ENCODE measurements around the gene CLCA2. TPM values are rescaled to one million over a fixed set of nuclear protein-coding genes. Genes with fewer than 3 reads are reported as not detected.
"Not testable (repeated sequence)": the region's sequence is repeated elsewhere in the genome, so short reads cannot be mapped to it uniquely, and the experiment has no call there.

CLCA2 gene
- total RNA-seq, 2 experiments from 2014 or later, result not detected

GRCh38 chr1:86487811-86488141 is 63.8 kb downstream of the CLCA2 start:
- H3K27me3 Mint-ChIP-seq, result peaks cover 12% of the 10 kb centered on the region
- POLR2A ChIA-PET, result no interaction called here
- no peaks in the 10 kb centered on the region for H3K36me3 Mint-ChIP-seq (ENCODE audit: low read depth)
- no peaks in the 10 kb centered on the region for H3K4me1 Mint-ChIP-seq
- no peaks in the 10 kb centered on the region for H3K9me3 Mint-ChIP-seq
- DNase-seq, result no peak
- H3K27ac Mint-ChIP-seq, result no peak overlapping the region
- CTCF ChIA-PET, result interaction anchor here (0.7 to 2.3 kb wide), 3 partner anchors 11 to 126 kb away, joined by 3 to 8 read pairs (median 4); no protein-coding TSS in a partner anchor
- H3K4me3 Mint-ChIP-seq, result no peak overlapping the region

GRCh38 chr1:86489242-86489878 is 65.4 kb downstream of the CLCA2 start:
- H3K27me3 Mint-ChIP-seq, result peaks cover 12% of the 10 kb centered on the region
- no peak overlapping the region for H3K27ac Mint-ChIP-seq
- ChIA-PET POLR2A (no interaction called here), CTCF (interaction anchor here (1.3 to 1.6 kb wide), 3 partner anchors 10 to 13 kb away, joined by 3 to 5 read pairs (median 4); no protein-coding TSS in a partner anchor)
- H3K9me3 Mint-ChIP-seq, result no peaks in the 10 kb centered on the region
- H3K4me1 Mint-ChIP-seq, result no peaks in the 10 kb centered on the region
- no peak overlapping the region for H3K4me3 Mint-ChIP-seq
- DNase-seq, result no peak
- H3K36me3 Mint-ChIP-seq (ENCODE audit: low read depth), result no peaks in the 10 kb centered on the region

GRCh38 chr1:86491171-86491950 is 67.4 kb downstream of the CLCA2 start:
- ChIA-PET POLR2A (no interaction called here), CTCF (interaction anchor here (0.8 to 1.0 kb wide), 2 partner anchors 9 to 18 kb away, joined by 3 to 4 read pairs; no protein-coding TSS in a partner anchor)
- Mint-ChIP-seq H3K27me3 (peaks cover 11% of the 10 kb centered on the region), H3K4me3 (no peak overlapping the region), H3K27ac (no peak overlapping the region), H3K9me3 (no peaks in the 10 kb centered on the region), H3K4me1 (no peaks in the 10 kb centered on the region), H3K36me3 (ENCODE audit: low read depth) (no peaks in the 10 kb centered on the region)
- DNase-seq, result no peak

DNA sequence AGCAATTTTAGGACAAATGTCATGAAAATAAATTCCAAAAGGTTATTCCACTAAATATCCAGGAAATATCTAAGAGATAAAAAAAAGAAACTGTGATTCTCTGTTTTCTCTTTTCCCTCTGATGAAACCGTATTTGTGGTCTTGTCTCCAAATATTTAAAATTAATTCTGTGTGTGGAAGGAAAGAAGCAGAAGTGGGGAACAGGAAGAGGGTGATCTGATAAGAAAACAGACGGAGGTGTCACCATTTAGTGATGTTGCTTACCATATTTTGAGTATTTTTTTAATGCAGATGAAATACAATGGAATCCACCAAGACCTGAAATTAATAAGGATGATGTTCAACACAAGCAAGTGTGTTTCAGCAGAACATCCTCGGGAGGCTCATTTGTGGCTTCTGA is 74.3 kb downstream of the CLCA2 start:
- Mint-ChIP-seq H3K9me3 (no peaks in the 10 kb centered on the region), H3K36me3 (ENCODE audit: low read depth) (no peaks in the 10 kb centered on the region), H3K27me3 (peaks cover 7% of the 10 kb centered on the region), H3K4me3 (no peak overlapping the region), H3K27ac (no peak overlapping the region), H3K4me1 (peaks cover 12% of the 10 kb centered on the region)
- CTCF ChIA-PET, result interaction anchor here (1.1 to 1.5 kb wide), 6 partner anchors 8 to 130 kb away, joined by 3 to 7 read pairs (median 4); no protein-coding TSS in a partner anchor
- POLR2A ChIA-PET, result no interaction called here
- no peak for DNase-seq

DNA sequence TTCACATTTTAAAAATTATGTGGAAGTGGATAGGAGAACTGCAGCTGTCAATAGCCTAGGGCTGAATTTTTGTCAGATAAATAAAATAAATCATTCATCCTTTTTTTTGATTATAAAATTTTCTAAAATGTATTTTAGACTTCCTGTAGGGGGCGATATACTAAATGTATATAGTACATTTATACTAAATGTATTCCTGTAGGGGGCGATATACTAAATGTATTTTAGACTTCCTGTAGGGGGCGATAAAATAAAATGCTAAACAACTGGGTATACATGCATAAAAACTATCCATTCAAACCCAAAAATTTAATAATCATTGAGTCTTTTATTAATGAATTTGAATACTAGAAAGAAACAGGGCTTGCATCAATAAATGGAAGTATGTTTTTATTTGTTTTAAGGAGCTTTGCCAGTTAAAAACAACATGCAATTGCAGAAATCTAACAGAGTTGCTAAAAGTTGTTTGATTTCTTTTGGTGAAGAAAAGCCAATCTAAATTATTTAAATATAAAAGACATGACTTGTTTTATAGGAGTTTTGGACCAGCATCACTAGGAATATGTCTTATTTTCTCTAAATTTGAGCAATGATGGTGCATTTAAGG is 76.1 kb downstream of the CLCA2 start:
- Mint-ChIP-seq H3K27ac (no peak overlapping the region), H3K36me3 (ENCODE audit: low read depth) (no peaks in the 10 kb centered on the region), H3K4me3 (no peak overlapping the region), H3K27me3 (peaks cover 15% of the 10 kb centered on the region), H3K4me1 (peaks cover 17% of the 10 kb centered on the region), H3K9me3 (no peaks in the 10 kb centered on the region)
- CTCF ChIA-PET, result interaction anchor here (0.5 to 3.8 kb wide), 31 partner anchors 9 to 817 kb away, joined by 3 to 32 read pairs (median 3); partner anchors contain the start of genes CLCA2 and ODF2L
- no peak for DNase-seq
- POLR2A ChIA-PET, result no interaction called here

DNA sequence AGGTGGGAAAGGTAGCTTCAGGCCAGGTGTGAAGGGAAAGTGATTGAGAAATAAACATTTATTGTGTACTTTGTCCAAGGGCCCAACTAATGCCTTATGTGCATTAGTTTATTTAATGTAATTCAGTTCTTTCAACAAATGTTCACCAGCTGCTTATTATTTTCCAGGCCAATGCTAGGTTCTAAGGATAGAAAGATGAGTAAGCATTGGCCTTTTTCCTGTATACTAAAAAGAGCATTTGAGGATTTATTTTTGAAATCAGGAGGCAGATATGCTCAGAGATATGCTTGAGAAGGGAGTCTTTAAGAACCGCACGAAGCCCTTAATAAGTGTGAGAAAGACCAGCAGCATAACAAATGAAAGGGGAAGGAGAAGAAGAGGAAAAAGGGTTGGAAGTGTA is 76.7 kb downstream of the CLCA2 start:
- Mint-ChIP-seq H3K9me3 (no peaks in the 10 kb centered on the region), H3K36me3 (ENCODE audit: low read depth) (no peaks in the 10 kb centered on the region), H3K4me3 (no peak overlapping the region), H3K4me1 (peaks cover 17% of the 10 kb centered on the region), H3K27ac (no peak overlapping the region), H3K27me3 (peaks cover 16% of the 10 kb centered on the region)
- no peak for DNase-seq
- CTCF ChIA-PET, result interaction anchor here (0.5 to 3.8 kb wide), 24 partner anchors 10 to 816 kb away, joined by 3 to 32 read pairs (median 4); partner anchors contain the start of genes CLCA2 and ODF2L
- POLR2A ChIA-PET, result no interaction called here

DNA sequence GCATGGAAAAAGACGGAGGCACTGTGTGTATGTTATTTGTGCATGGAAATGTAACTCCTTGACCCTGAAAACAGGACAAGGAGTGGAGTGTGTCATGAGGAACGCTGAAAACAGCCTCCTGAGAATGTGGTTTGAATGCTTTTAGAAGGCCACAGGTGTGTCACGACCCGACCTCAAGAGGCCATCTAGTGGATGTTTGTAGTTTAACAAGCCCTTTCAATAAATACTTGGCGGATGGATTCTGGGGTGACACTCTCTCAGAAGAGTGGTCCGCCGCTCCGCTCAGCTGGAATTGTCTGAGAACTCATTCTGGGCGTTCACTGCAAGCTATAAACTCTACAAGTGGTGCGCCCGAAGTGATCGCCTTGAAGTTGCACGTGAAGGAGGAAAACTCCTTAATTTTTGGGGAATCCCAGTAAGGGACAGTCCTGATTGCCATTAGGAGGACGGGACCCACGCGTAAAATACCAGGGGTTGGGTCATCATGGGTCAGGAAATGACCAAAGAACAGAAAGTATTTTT is 78.2 kb downstream of the CLCA2 start:
- Mint-ChIP-seq H3K4me1 (peaks cover 17% of the 10 kb centered on the region), H3K27me3 (peaks cover 14% of the 10 kb centered on the region), H3K4me3 (peak overlapping the region; percentile 50)
- DNase-seq, result peak; percentile 45
- CTCF ChIA-PET, result interaction anchor here (0.7 to 3.8 kb wide), 23 partner anchors 8 to 249 kb away, joined by 3 to 32 read pairs (median 4); partner anchors contain the start of genes CLCA2, ODF2L and SH3GLB1
- H3K36me3 Mint-ChIP-seq (ENCODE audit: low read depth); H3K27ac Mint-ChIP-seq; POLR2A ChIA-PET; H3K9me3 Mint-ChIP-seq: not testable (repeated sequence)

- peak overlapping the region; percentile 50 for H3K4me3 Mint-ChIP-seq
- ChIA-PET CTCF (interaction anchor here (0.7 to 3.8 kb wide), 18 partner anchors 8 to 241 kb away, joined by 3 to 32 read pairs (median 7); partner anchors contain the start of genes CLCA2, ODF2L and SH3GLB1), POLR2A (no interaction called here)
- H3K36me3 Mint-ChIP-seq (ENCODE audit: low read depth), result no peaks in the 10 kb centered on the region
- DNase-seq, result no peak
- H3K4me1 Mint-ChIP-seq, result peaks cover 17% of the 10 kb centered on the region
- H3K27ac Mint-ChIP-seq, result no peak overlapping the region
- H3K9me3 Mint-ChIP-seq, result no peaks in the 10 kb centered on the region
- H3K27me3 Mint-ChIP-seq, result peaks cover 15% of the 10 kb centered on the region
Observed at GRCh38 chr1:86502721-86503405, 78.9 kb downstream of the CLCA2 start.

GRCh38 chr1:86503406-86504136 is 79.6 kb downstream of the CLCA2 start:
- CTCF ChIA-PET, result interaction anchor here (1.5 kb wide), 1 partner anchor 123 kb away, joined by 8 read pairs; no protein-coding TSS in a partner anchor
- no peaks in the 10 kb centered on the region for H3K9me3 Mint-ChIP-seq
- POLR2A ChIA-PET, result no interaction called here
- peak overlapping the region; percentile 21 for H3K4me3 Mint-ChIP-seq
- peaks cover 15% of the 10 kb centered on the region for H3K4me1 Mint-ChIP-seq
- no peak overlapping the region for H3K27ac Mint-ChIP-seq
- no peak for DNase-seq
- peaks cover 14% of the 10 kb centered on the region for H3K27me3 Mint-ChIP-seq
- no peaks in the 10 kb centered on the region for H3K36me3 Mint-ChIP-seq (ENCODE audit: low read depth)

DNA sequence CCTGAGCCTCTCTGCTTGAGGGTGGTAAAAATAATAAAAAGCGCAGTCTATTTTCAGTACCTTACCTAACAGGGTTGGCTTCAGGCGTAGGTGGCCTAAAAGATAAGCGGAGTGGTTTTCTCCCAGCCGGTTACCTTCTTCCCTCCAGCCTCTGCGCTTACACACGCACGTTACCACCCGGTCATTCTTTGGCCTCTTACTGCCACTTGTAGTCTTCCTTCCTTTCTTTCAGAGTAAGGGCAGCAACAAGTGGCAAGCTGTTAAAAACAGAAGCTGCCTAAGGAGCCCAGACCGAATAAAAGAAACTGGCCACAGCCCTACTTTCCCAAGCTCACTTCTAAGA is 80.1 kb downstream of the CLCA2 start:
- H3K27me3 Mint-ChIP-seq, result peaks cover 14% of the 10 kb centered on the region
- DNase-seq, result no peak
- H3K36me3 Mint-ChIP-seq (ENCODE audit: low read depth), result no peaks in the 10 kb centered on the region
- CTCF ChIA-PET, result interaction anchor here (1.1 to 1.9 kb wide), 4 partner anchors 9 to 137 kb away, joined by 3 to 8 read pairs (median 6); no protein-coding TSS in a partner anchor
- H3K4me3 Mint-ChIP-seq, result no peak overlapping the region
- H3K9me3 Mint-ChIP-seq, result no peaks in the 10 kb centered on the region
- peaks cover 15% of the 10 kb centered on the region for H3K4me1 Mint-ChIP-seq
- POLR2A ChIA-PET, result interaction anchor here (1.0 kb wide), 2 partner anchors 108 to 201 kb away, joined by 3 to 4 read pairs; partner anchors contain the start of genes ODF2L and SH3GLB1
- H3K27ac Mint-ChIP-seq, result no peak overlapping the region

GRCh38 chr1:86504895-86505563 is 81.1 kb downstream of the CLCA2 start:
- ChIA-PET CTCF (interaction anchor here (0.7 to 2.1 kb wide), 6 partner anchors 9 to 138 kb away, joined by 3 to 8 read pairs (median 5); no protein-coding TSS in a partner anchor), POLR2A (interaction anchor here (1.0 to 1.3 kb wide), 3 partner anchors 86 to 200 kb away, joined by 3 to 4 read pairs (median 4); partner anchors contain the start of genes ODF2L and SH3GLB1)
- H3K4me3 Mint-ChIP-seq, result no peak overlapping the region
- H3K27ac Mint-ChIP-seq, result no peak overlapping the region
- no peak for DNase-seq
- peaks cover 14% of the 10 kb centered on the region for H3K27me3 Mint-ChIP-seq
- peaks cover 15% of the 10 kb centered on the region for H3K4me1 Mint-ChIP-seq
- H3K9me3 Mint-ChIP-seq, result no peaks in the 10 kb centered on the region
- no peaks in the 10 kb centered on the region for H3K36me3 Mint-ChIP-seq (ENCODE audit: low read depth)

Measured in activated CD4-positive, alpha-beta memory T cell treated with anti-CD3 and anti-CD28 coated beads, Interleukin-2, amount 10 ng/mL, durations not matched to agents 7 days and 5 days (primary cell).